HG03097 (cell line): Measurements from ENCODE around the gene PAMR1.
"Not testable (repeated sequence)": the region's sequence is repeated elsewhere in the genome, so short reads cannot be mapped to it uniquely, and the experiment has no call there.

Experiments used
- ATAC-seq: cut with Tn5 transposase; IDR thresholded peaks from one replicate; pipeline ENCODE4 v1.9.1; 2021; ENCODE audit not compliant: unreplicated experiment, low FRiP score

PAMR1 gene

DNA sequence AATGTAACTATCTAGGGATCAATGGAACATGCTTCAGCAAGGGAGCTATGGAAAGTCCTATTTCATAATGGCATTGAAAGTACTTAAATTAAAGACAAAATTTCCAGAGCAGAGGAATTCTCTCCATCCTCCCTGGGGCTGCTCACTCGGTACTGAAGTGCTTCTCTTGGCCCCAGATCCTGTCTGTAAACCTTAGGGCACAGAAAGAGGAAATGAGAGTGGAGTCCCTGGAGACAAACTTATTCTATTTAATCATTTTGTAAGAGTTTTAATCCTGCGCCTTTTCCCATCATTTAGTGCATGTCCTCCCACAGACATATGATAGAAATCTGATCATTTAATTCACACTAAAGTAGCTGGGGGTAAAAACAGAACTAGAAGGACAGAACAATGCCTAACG is 20.9 kb upstream of the PAMR1 start:
- ATAC-seq = no peak

- ATAC-seq = no peak
These were observed 20.1 kb upstream of the PAMR1 start for GRCh38 chr11:35545391-35546003.

DNA sequence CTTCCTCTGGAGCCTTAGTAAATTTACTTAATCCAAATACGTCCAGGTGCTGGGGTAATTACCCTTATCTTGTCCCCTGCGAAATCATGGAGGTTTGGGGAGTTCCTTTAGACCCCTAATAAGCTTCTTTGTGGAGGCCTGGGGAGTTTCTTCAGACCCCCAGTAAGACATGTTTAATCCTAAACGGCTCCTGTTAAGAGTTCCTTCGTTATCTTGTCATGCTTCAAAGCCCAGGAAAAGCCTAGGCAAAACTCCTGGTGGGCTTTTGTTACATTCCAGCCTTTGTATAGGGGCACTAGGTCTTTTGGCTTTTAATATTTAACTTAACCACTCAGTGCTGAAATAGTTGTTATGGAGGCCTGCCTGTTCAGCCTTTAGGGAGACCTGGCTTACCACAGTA is 18.1 kb upstream of the PAMR1 start:
- ATAC-seq = no peak

DNA sequence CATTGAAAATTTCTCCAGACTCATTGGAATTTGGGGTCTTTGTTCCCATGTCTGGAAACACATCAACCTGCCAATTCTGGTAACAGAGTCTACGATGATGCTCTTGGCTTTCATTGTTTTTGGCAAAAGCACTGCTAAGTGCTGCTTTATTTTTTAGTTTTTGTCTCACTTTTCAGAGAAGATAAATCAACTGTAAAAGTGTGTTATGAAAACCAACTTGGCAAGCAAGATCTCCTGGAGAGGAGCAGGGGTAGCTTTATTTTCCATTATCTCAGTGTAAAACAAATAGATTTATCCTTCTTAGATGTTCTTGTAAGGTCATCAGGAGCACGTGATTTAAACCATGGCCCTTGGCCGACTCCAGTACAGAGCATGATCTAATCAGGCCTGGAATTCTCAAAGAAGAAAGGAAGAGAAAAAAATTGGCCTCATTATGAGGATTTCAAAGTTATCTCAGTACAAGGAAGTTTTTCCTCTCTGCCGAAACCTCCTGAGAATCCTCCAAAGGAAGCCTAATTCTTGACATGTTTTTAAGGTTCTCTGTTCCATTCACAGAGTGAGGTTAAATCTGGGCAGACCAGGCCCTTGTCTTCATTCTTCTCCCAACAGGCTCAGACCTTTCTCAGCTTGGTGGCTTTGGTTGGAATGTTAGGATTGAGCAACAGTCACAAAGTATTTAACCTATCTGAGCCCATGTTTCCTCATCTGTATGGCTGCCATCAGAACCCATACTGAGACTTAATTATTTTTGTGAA is 16.4 kb upstream of the PAMR1 start:
- ATAC-seq = no peak

- no peak for ATAC-seq
These were observed 15.1 kb upstream of the PAMR1 start for GRCh38 chr11:35540526-35540925.

- ATAC-seq = no peak
These were observed 14.4 kb upstream of the PAMR1 start for GRCh38 chr11:35539781-35540281.

DNA sequence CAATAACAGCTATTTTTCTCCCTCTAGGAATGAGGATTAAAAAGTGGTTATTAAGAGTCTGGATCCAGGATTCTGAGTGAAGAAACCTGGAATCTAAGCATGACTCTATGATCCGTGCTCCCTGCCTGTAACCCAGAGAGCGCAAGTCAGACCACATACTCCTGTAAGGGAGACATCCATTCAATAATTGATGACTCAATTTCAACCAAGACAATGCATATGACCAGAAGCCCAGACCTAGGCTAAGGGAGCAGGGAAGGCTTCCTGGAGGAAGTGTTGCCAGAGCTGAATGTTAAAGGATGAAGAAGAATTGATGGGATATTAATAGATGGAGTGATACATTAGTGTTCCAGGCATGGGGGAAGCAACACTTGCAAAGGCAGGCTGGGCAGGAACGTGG is 13.8 kb upstream of the PAMR1 start:
- ATAC-seq = no peak

DNA sequence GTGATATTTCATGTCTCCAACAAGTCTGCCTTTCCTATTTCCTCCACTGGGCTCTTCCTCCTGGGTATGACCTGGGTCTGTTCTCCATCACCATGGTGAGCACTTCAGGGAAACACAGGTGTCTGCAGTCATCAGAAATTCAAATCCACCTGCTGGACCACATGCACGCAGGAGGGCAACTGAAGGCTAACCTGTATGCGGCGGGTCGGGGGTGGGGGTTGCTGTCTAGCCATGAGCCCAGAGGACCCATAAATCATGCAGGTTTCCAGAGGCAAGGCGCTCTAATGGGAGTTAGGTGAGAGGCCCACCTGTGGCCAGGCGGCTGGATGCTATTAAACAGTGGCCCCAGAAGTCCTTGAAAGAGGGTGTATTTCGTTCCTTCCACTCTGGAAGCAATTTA is 11.1 kb upstream of the PAMR1 start:
- ATAC-seq = no peak

- no peak for ATAC-seq
These were observed 5.8 kb upstream of the PAMR1 start for GRCh38 chr11:35531246-35531645.

- ATAC-seq = no peak
These were observed 4.6 kb upstream of the PAMR1 start for GRCh38 chr11:35529971-35530495.

- no peak for ATAC-seq
These were observed 965 bp upstream of the PAMR1 start for GRCh38 chr11:35526370-35526792.

- ATAC-seq = no peak
These were observed 636 bp downstream of the PAMR1 start for GRCh38 chr11:35524780-35525179.

DNA sequence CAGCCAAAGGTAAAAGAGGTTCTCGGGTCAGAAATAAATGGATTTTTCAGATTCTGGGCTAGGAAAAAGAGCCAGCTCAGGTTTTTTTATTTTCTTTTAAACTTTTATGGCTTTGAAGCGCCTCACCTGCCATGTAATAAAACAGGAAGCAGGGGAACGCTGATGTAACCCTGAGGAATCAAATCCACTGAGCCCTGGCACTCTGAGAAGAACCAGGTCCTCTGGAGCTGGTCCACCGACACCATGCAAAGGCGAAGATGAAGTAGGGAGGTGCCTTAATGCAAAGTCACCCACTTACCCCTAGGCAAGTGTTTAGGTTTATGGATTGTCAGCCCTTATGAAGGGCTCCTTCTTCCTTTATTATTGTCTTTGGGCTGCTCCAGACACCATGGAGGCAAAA is 1.6 kb downstream of the PAMR1 start:
- no peak for ATAC-seq

GRCh38 chr11:35523331-35523768 is 2.1 kb downstream of the PAMR1 start:
- ATAC-seq = no peak

GRCh38 chr11:35522091-35522490 is 3.3 kb downstream of the PAMR1 start:
- not testable (repeated sequence) for ATAC-seq

DNA sequence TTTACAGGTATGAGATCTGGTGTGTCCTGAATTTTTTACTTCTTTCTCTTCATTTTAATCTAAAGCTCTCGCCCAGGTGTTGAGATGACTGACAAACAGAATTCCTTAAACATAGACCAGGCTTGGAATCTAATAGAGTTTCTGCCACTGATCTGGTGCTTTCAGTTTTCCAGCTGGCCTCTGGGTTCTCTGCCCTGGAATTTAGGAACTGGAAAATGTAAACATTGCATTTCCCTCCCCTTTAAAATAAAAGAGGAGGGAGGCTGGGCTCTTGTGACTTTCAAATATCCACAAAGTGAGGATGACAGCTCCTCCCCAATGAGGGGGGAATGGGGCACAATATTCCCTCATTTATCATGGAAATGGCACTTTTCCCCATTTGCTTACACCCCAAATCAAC is 5.0 kb downstream of the PAMR1 start:
- ATAC-seq = no peak

- ATAC-seq = no peak
These were observed 6.7 kb downstream of the PAMR1 start for GRCh38 chr11:35518766-35519165.

- ATAC-seq = no peak
These were observed 7.9 kb downstream of the PAMR1 start for GRCh38 chr11:35517481-35517880.

DNA sequence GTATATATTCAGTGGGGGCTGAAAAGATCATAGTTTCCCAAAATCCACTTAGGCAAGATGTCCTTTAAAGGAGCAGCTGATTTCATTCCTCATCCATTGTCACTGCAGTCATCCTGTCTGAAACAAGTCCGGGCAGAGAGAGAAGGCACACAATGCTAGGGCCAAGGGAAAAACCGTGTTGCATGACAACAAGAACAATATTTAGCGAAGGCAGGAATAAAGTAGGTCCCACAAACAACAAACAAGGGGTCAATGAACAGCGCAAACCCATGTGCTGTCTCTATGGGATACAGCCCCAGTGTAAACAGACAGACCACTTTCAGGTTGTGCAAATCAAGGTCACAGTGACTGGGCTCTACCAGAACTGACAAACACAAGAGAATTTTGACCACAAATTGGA is 9.0 kb downstream of the PAMR1 start:
- ATAC-seq = no peak

GRCh38 chr11:35515224-35515623 is 10.2 kb downstream of the PAMR1 start:
- ATAC-seq = no peak

DNA sequence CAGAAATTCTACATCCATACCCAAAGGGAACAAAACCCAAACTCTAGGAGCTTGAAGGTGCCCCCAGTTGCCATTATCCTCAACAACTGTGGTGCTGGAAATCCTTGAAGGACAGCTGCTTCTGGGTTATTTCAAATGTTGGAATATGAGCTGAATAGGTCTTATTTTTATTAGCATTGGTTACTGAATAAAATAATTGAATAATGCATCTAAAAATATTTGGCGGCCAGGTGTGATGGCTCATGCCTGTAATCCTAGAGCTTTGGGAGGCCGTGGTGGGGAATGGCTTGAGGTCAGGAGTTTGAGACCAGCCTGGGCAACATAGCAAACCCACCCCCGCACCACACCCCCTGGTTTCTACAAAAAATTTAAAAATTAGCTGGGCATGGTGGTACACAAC is 10.9 kb downstream of the PAMR1 start:
- ATAC-seq = no peak

DNA sequence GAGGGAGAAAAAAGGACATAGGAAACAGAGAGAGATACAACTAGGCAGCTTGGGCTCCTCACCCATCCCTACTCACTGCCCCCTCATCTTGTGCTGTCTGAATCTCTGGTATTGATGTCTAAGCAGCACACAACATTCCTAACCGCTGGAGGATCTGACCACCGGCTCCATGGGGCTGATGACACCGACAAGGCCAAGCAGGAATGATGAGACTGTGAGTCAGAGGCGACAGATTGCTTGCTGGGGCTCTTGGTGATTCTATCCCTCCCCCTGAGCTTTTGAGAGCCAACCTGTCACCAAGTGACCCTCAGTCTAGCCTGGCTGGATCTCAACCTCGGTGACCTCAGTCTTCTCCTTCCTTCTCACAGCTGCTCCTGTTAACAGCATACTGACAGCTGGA is 13.8 kb downstream of the PAMR1 start:
- ATAC-seq = no peak
